Measurements from ENCODE around the gene SLC6A18.

DNA sequence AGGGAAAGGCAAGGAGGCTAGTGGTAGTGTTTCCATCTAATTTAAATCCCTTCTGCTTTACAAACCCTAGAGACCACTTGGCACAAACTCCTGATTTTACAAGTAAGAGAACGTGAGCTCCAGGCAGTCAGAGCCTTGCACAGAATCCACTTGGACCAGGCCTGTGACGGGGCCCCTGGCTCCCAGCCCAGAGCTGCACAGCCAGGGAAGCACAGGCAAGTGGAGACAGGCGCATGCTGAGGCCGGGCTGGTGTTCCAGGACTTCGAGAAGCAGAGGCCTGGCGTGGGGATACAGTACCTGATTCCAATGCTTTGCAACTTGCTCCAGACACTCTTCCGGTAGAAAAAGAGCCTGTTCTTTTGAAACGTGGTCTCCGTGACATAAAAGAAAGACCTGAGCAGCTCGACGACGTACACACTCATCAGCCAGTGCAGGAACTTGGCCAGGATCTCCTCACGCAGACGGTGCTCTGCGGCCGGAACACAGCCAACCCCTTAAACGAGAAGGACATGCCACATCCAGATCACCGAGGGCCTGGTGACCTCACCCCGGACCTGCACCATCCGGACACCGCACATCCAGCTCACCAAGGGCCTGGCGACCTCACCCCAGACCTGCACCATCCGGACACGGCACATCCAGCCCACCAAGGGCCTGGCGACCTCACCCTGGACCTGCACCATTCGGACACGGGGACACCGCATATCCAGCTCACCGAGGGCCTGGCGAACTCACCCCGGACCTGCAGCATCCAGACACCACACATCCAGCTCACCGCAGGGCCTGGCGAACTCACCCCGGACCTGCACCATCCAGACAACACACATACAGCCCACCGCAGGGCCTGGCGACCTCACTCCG, 57.2 kb downstream of the SLC6A18 start:
- no peak for TF ChIP-seq CTCF (IDR thresholded peaks at IDR 0.05)
- no peak for TF ChIP-seq POLR2A (IDR thresholded peaks at IDR 0.05)
